ENCODE results near the gene SNX21. TPM values are rescaled to one million over a fixed set of nuclear protein-coding genes. Genes with fewer than 3 reads are reported as not detected.
"Not testable (repeated sequence)": the region's sequence is repeated elsewhere in the genome, so short reads cannot be mapped to it uniquely, and the experiment has no call there.

SNX21 gene
- total RNA-seq, result 0.75 and 1.1 TPM in 2 replicates

GRCh38 chr20:45833030-45833882, at the start of gene SNX21:
Gene SNX21, plus strand, starts transcription at chr20:45833799. Its CDS starts 121 bp downstream, at chr20:45833920.
- DNase-seq (ENCODE audit: low spot score), result peak; percentile 12
- H3K36me3 Mint-ChIP-seq (ENCODE audit: low read depth), result no peaks in the 10 kb centered on the region
- intact Hi-C loops (cut with micrococcal nuclease), result loop anchor here (1.0 kb wide), 1 partner anchor 21 kb away; the partner anchor contains the start of gene UBE2C
- H3K4me3 Mint-ChIP-seq, result peak within 1 kb of the TSS; percentile 85
- H3K27me3 Mint-ChIP-seq (ENCODE audit: insufficient read depth), result peaks cover 4% of the 10 kb centered on the region
- peak within 1 kb of the TSS; percentile 31 for H3K27ac Mint-ChIP-seq
- no peaks in the 10 kb centered on the region for H3K9me3 Mint-ChIP-seq
- peaks cover 9% of the 10 kb centered on the region for H3K4me1 Mint-ChIP-seq (ENCODE audit: low read depth)

- intact Hi-C loops (cut with micrococcal nuclease), result no loop called here
- Mint-ChIP-seq H3K27me3 (ENCODE audit: insufficient read depth) (peaks cover 3% of the 10 kb centered on the region), H3K27ac (no peak overlapping the region), H3K4me3 (no peak overlapping the region), H3K36me3 (ENCODE audit: low read depth) (peaks cover 5% of the 10 kb centered on the region), H3K9me3 (no peaks in the 10 kb centered on the region), H3K4me1 (ENCODE audit: low read depth) (peaks cover 23% of the 10 kb centered on the region)
- DNase-seq (ENCODE audit: low spot score), result no peak
Observed at GRCh38 chr20:45788351-45788750, 45.2 kb upstream of the SNX21 start.

- peak overlapping the region; percentile 82 for H3K4me3 Mint-ChIP-seq
- intact Hi-C loops (cut with micrococcal nuclease), result loop anchor here (5.0 to 10.0 kb wide), 4 partner anchors 295 to 905 kb away; partner anchors contain the start of genes NCOA5, SYS1 and YWHAB
- peaks cover 18% of the 10 kb centered on the region for H3K36me3 Mint-ChIP-seq (ENCODE audit: low read depth)
- H3K27me3 Mint-ChIP-seq (ENCODE audit: insufficient read depth), result peaks cover 3% of the 10 kb centered on the region
- peak overlapping the region; percentile 89 for H3K27ac Mint-ChIP-seq
- peaks cover 24% of the 10 kb centered on the region for H3K4me1 Mint-ChIP-seq (ENCODE audit: low read depth)
- DNase-seq (ENCODE audit: low spot score), result no peak
- no peaks in the 10 kb centered on the region for H3K9me3 Mint-ChIP-seq
Observed at GRCh38 chr20:45792317-45793118, 41.1 kb upstream of the SNX21 start.

GRCh38 chr20:45796337-45797065, 37.1 kb upstream of the SNX21 start:
- H3K36me3 Mint-ChIP-seq (ENCODE audit: low read depth), result peaks cover 20% of the 10 kb centered on the region
- no peaks in the 10 kb centered on the region for H3K27me3 Mint-ChIP-seq (ENCODE audit: insufficient read depth)
- H3K4me3 Mint-ChIP-seq, result no peak overlapping the region
- no peak for DNase-seq (ENCODE audit: low spot score)
- no peak overlapping the region for H3K27ac Mint-ChIP-seq
- H3K9me3 Mint-ChIP-seq, result no peaks in the 10 kb centered on the region
- intact Hi-C loops (cut with micrococcal nuclease), result loop anchor here (10.0 kb wide), 1 partner anchor 568 kb away; no protein-coding TSS in a partner anchor
- H3K4me1 Mint-ChIP-seq (ENCODE audit: low read depth), result peaks cover 31% of the 10 kb centered on the region

GRCh38 chr20:45797510-45797909, 36.1 kb upstream of the SNX21 start:
- peaks cover 28% of the 10 kb centered on the region for H3K36me3 Mint-ChIP-seq (ENCODE audit: low read depth)
- H3K4me3 Mint-ChIP-seq; H3K9me3 Mint-ChIP-seq; H3K27me3 Mint-ChIP-seq (ENCODE audit: insufficient read depth); DNase-seq (ENCODE audit: low spot score); H3K27ac Mint-ChIP-seq: not testable (repeated sequence)
- H3K4me1 Mint-ChIP-seq (ENCODE audit: low read depth), result peaks cover 27% of the 10 kb centered on the region
- intact Hi-C loops (cut with micrococcal nuclease), result loop anchor here (10.0 kb wide), 1 partner anchor 567 kb away; no protein-coding TSS in a partner anchor

GRCh38 chr20:45797955-45798354, 35.6 kb upstream of the SNX21 start:
- H3K27ac Mint-ChIP-seq; DNase-seq (ENCODE audit: low spot score); H3K27me3 Mint-ChIP-seq (ENCODE audit: insufficient read depth); H3K4me3 Mint-ChIP-seq; H3K9me3 Mint-ChIP-seq: not testable (repeated sequence)
- Mint-ChIP-seq H3K4me1 (ENCODE audit: low read depth) (peaks cover 22% of the 10 kb centered on the region), H3K36me3 (ENCODE audit: low read depth) (peaks cover 27% of the 10 kb centered on the region)
- intact Hi-C loops (cut with micrococcal nuclease), result loop anchor here (2.0 to 10.0 kb wide), 3 partner anchors 93 to 567 kb away; partner anchors contain the start of genes CTSA and NEURL2

GRCh38 chr20:45798935-45799642, 34.5 kb upstream of the SNX21 start:
- Mint-ChIP-seq H3K9me3 (no peaks in the 10 kb centered on the region), H3K4me3 (no peak overlapping the region), H3K27me3 (ENCODE audit: insufficient read depth) (no peaks in the 10 kb centered on the region), H3K27ac (peak overlapping the region; percentile 4), H3K4me1 (ENCODE audit: low read depth) (peaks cover 20% of the 10 kb centered on the region), H3K36me3 (ENCODE audit: low read depth) (peaks cover 36% of the 10 kb centered on the region)
- peak; percentile 64 for DNase-seq (ENCODE audit: low spot score)
- intact Hi-C loops (cut with micrococcal nuclease), result loop anchor here (1.0 to 10.0 kb wide), 4 partner anchors 92 to 566 kb away; partner anchors contain the start of genes CTSA and NEURL2

- intact Hi-C loops (cut with micrococcal nuclease), result no loop called here
- no peaks in the 10 kb centered on the region for H3K27me3 Mint-ChIP-seq (ENCODE audit: insufficient read depth)
- no peak overlapping the region for H3K27ac Mint-ChIP-seq
- H3K4me3 Mint-ChIP-seq, result no peak overlapping the region
- peaks cover 9% of the 10 kb centered on the region for H3K4me1 Mint-ChIP-seq (ENCODE audit: low read depth)
- no peaks in the 10 kb centered on the region for H3K9me3 Mint-ChIP-seq
- DNase-seq (ENCODE audit: low spot score), result no peak
- peaks cover 37% of the 10 kb centered on the region for H3K36me3 Mint-ChIP-seq (ENCODE audit: low read depth)
Observed at GRCh38 chr20:45801851-45802250, 31.7 kb upstream of the SNX21 start.

- Mint-ChIP-seq H3K27ac (no peak overlapping the region), H3K27me3 (ENCODE audit: insufficient read depth) (no peaks in the 10 kb centered on the region), H3K4me3 (peak overlapping the region; percentile 6), H3K9me3 (no peaks in the 10 kb centered on the region), H3K36me3 (ENCODE audit: low read depth) (peaks cover 38% of the 10 kb centered on the region), H3K4me1 (ENCODE audit: low read depth) (peaks cover 24% of the 10 kb centered on the region)
- intact Hi-C loops (cut with micrococcal nuclease), result no loop called here
- no peak for DNase-seq (ENCODE audit: low spot score)
Observed at GRCh38 chr20:45810191-45810970, 23.2 kb upstream of the SNX21 start.

GRCh38 chr20:45812157-45813005, 21.2 kb upstream of the SNX21 start, which contains the start of gene UBE2C:
Gene UBE2C, plus strand, starts transcription at chr20:45812644. Its CDS starts 52 bp downstream, at chr20:45812696.
- H3K27ac Mint-ChIP-seq, result peak within 1 kb of the TSS; percentile 82
- H3K27me3 Mint-ChIP-seq (ENCODE audit: insufficient read depth), result no peaks in the 10 kb centered on the region
- H3K4me3 Mint-ChIP-seq, result peak within 1 kb of the TSS; percentile 89
- intact Hi-C loops (cut with micrococcal nuclease), result loop anchor here (1.0 to 2.0 kb wide), 7 partner anchors 21 to 160 kb away; partner anchors contain the start of genes ACOT8, CTSA, DNTTIP1 and NEURL2
- no peaks in the 10 kb centered on the region for H3K9me3 Mint-ChIP-seq
- peaks cover 48% of the 10 kb centered on the region for H3K36me3 Mint-ChIP-seq (ENCODE audit: low read depth)
- H3K4me1 Mint-ChIP-seq (ENCODE audit: low read depth), result peaks cover 35% of the 10 kb centered on the region
- peak; percentile 95 for DNase-seq (ENCODE audit: low spot score)

Data from activated T-helper 1 cell treated with anti-CD3 and anti-CD28 coated beads, Interleukin-12 subunit alpha, Interleukin-12 subunit beta, Interleukin-2, Interleukin-4 antibody, amounts not matched to agents 30 ng/mL and 10 ng/mL and 1 ng/mL, durations not matched to agents 14 hours and 24 hours and 36 hours (primary cell).